Keratinocyte (primary cell): Measurements from ENCODE around the gene DPYD.

Experiments
- EZH2 ChIP-seq: IDR thresholded peaks from one replicate; pipeline ENCODE4 v1.6.1; 2012; ENCODE audit warnings: inconsistent platforms, mild to moderate bottlenecking, low read length, moderate library complexity
- TF ChIP-seq, protein P1 (sequence below), 3 experiments: IDR thresholded peaks in 1 of 3; conservative IDR thresholded peaks in 1 of 3; optimal IDR thresholded peaks in 1 of 3; 2 replicates in 2 of 3; 3 replicates in 1 of 3; pipeline versions ENCODE3 to v1.5.1; 2011; ENCODE audit warnings: low read length in 3 of 3, mild to moderate bottlenecking in 3 of 3, moderate library complexity in 2 of 3, control low read depth in 1 of 3, inconsistent platforms in 1 of 3; ENCODE audit not compliant: insufficient read depth in 2 of 3; ENCODE audit errors: extremely low read depth in 1 of 3

DNA sequence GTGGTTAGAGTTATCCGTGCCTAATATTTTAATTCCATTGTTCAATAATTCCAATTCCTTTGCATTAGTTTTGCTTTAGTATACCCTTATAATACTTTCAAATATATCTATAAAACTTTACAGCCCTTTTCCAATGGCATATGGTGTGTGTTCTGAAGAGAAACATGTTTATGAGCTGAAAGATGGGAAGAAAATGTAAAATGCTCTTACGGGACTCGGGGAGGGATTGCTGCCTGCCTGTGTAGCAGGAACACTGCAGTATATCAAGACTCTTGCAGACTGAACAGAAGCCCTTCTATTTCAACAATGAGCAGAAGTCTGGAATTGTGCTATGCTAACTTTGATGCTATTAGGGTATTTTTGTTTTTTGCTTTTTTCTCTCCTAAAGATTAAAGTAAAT, 792.4 kb downstream of the DPYD start:
- TF ChIP-seq, protein P1, sequence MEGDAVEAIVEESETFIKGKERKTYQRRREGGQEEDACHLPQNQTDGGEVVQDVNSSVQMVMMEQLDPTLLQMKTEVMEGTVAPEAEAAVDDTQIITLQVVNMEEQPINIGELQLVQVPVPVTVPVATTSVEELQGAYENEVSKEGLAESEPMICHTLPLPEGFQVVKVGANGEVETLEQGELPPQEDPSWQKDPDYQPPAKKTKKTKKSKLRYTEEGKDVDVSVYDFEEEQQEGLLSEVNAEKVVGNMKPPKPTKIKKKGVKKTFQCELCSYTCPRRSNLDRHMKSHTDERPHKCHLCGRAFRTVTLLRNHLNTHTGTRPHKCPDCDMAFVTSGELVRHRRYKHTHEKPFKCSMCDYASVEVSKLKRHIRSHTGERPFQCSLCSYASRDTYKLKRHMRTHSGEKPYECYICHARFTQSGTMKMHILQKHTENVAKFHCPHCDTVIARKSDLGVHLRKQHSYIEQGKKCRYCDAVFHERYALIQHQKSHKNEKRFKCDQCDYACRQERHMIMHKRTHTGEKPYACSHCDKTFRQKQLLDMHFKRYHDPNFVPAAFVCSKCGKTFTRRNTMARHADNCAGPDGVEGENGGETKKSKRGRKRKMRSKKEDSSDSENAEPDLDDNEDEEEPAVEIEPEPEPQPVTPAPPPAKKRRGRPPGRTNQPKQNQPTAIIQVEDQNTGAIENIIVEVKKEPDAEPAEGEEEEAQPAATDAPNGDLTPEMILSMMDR (optimal IDR thresholded peaks at IDR 0.05 in 1 of 3, IDR thresholded peaks at IDR 0.05 in 1 of 3, conservative IDR thresholded peaks at IDR 0.05 in 1 of 3; ENCODE audit: extremely low read depth in 1 of 3, insufficient read depth in 2 of 3, low read length in 3 of 3): no peak
- TF ChIP-seq EZH2: no peak
